ENCODE measurements around the gene PNP.

DNA sequence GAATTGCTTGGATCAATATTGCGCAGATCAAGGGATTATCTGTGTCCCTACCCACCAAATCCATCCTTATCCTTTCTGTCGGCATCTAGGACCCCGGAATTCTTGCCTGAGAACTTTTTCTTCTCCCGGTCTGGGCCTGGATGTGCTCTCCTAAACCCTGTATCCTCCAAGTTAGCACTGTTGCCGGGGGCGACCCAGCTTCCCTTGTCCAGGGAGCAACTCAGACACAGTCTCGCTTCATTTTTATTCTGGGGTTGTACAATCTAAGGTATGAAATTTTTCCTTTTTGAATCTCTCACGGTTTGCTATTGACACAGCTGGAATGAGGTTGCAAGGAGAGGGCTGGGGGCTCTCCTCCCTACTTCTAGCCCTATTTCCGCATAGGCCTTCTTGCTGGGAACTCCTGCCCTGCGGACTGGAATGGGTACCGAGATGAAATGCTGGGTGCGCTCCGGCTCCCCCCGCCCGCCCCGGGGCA is 403 bp upstream of the PNP start:
- TF ChIP-seq ISL1 (CRISPR knock-in tag; IDR thresholded peaks at IDR 0.05) (no peak), ZFP30 (CRISPR knock-in tag; IDR thresholded peaks at IDR 0.05) (no peak), CSDC2 (CRISPR knock-in tag; IDR thresholded peaks at IDR 0.05) (no peak), ZC3H10 (CRISPR knock-in tag; IDR thresholded peaks at IDR 0.05) (no peak), BACH2 (CRISPR knock-in tag; IDR thresholded peaks at IDR 0.05; ENCODE audit: borderline replicate concordance) (no peak), CSRNP3 (CRISPR knock-in tag; IDR thresholded peaks at IDR 0.05) (no peak), ZNF565 (CRISPR knock-in tag; conservative IDR thresholded peaks at IDR 0.05; ENCODE audit: low read depth) (no peak), SNAI2 (CRISPR knock-in tag; IDR thresholded peaks at IDR 0.05) (no peak), TOX (CRISPR knock-in tag; IDR thresholded peaks at IDR 0.05; ENCODE audit: borderline replicate concordance) (no peak), TCF4 (CRISPR knock-in tag; IDR thresholded peaks at IDR 0.05; ENCODE audit: borderline replicate concordance) (no peak), ARNTL (CRISPR knock-in tag; IDR thresholded peaks at IDR 0.05; ENCODE audit: borderline replicate concordance, low read depth) (no peak)
- TF ChIP-seq, protein P1, sequence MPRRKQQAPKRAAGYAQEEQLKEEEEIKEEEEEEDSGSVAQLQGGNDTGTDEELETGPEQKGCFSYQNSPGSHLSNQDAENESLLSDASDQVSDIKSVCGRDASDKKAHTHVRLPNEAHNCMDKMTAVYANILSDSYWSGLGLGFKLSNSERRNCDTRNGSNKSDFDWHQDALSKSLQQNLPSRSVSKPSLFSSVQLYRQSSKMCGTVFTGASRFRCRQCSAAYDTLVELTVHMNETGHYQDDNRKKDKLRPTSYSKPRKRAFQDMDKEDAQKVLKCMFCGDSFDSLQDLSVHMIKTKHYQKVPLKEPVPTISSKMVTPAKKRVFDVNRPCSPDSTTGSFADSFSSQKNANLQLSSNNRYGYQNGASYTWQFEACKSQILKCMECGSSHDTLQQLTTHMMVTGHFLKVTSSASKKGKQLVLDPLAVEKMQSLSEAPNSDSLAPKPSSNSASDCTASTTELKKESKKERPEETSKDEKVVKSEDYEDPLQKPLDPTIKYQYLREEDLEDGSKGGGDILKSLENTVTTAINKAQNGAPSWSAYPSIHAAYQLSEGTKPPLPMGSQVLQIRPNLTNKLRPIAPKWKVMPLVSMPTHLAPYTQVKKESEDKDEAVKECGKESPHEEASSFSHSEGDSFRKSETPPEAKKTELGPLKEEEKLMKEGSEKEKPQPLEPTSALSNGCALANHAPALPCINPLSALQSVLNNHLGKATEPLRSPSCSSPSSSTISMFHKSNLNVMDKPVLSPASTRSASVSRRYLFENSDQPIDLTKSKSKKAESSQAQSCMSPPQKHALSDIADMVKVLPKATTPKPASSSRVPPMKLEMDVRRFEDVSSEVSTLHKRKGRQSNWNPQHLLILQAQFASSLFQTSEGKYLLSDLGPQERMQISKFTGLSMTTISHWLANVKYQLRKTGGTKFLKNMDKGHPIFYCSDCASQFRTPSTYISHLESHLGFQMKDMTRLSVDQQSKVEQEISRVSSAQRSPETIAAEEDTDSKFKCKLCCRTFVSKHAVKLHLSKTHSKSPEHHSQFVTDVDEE (CRISPR knock-in tag; IDR thresholded peaks at IDR 0.05), result no peak
- TF ChIP-seq, protein P2, sequence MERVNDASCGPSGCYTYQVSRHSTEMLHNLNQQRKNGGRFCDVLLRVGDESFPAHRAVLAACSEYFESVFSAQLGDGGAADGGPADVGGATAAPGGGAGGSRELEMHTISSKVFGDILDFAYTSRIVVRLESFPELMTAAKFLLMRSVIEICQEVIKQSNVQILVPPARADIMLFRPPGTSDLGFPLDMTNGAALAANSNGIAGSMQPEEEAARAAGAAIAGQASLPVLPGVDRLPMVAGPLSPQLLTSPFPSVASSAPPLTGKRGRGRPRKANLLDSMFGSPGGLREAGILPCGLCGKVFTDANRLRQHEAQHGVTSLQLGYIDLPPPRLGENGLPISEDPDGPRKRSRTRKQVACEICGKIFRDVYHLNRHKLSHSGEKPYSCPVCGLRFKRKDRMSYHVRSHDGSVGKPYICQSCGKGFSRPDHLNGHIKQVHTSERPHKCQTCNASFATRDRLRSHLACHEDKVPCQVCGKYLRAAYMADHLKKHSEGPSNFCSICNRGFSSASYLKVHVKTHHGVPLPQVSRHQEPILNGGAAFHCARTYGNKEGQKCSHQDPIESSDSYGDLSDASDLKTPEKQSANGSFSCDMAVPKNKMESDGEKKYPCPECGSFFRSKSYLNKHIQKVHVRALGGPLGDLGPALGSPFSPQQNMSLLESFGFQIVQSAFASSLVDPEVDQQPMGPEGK (CRISPR knock-in tag; IDR thresholded peaks at IDR 0.05; ENCODE audit: borderline replicate concordance), result no peak

All from SK-N-SH treated with all-trans-retinoic acid at 6 μM for 48 hours (cell line).